ENCODE data around the gene LIN9. TPM values are rescaled to one million over a fixed set of nuclear protein-coding genes. Genes with fewer than 3 reads are reported as not detected.

Gene LIN9
- total RNA-seq, 6 donors from 2014 or later = 1.00 to 6.2 (median 3.7) TPM

DNA sequence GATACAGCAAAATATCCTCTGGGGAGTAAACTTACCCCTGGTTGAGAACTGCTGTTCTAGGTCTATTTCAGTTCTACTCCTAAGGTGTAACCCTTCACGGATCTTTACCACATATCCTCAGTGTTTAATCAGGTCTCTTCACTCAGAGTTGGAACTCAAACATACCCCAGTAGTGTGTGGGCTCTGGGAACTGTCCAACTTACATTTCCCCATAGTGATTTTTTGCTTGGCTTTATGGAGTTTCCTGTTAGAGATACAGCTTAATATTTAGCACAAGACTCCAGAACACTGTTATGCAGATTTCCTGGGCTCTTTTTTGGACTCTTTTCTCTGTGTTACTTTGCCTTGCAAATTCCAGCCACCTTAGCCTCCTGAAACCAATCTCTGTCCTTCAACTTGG lies 26.7 kb upstream of the LIN9 start:
- WGBS, 2 donors = 57 to 59% methylated on average over 1 of the region's 1 CpG
- no peak for DNase-seq
- no peak for ATAC-seq (ENCODE audit: low FRiP score in 2 of 2)
- no peak overlapping the region for H3K27ac ChIP-seq
- H3K27me3 ChIP-seq = no peaks in the 10 kb centered on the region
- H3K36me3 ChIP-seq = no peaks in the 10 kb centered on the region
- TF ChIP-seq POLR2AphosphoS5 (IDR thresholded peaks at IDR 0.05) = no peak
- no peak overlapping the region for H3K4me3 ChIP-seq
- H3K9me3 ChIP-seq = no peaks in the 10 kb centered on the region
- H3K4me1 ChIP-seq = peaks cover 0 to 8% (median 4%) of the 10 kb centered on the region in 4 donors

DNA sequence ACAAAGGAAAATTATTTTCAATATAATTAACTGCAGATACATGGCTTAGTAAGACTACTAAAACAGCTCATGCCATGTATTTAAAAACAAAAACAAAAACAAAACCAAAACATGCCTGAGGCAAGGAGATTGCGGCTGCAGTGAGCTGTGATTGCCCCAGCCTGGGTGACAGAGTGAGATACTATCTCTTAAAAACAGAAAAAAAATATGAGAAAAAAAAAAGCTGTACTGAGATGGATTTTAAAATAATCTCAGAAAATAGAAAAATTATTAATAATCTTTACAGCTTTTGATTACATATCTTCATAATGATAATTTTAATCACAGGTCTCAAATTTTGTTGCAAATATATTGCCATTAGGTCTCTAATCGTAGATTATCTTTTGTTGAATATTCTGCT lies 24.0 kb upstream of the LIN9 start:
- no peaks in the 10 kb centered on the region for H3K27me3 ChIP-seq
- no peaks in the 10 kb centered on the region for H3K36me3 ChIP-seq
- H3K4me3 ChIP-seq = no peak overlapping the region
- no peaks in the 10 kb centered on the region for H3K9me3 ChIP-seq
- ATAC-seq (ENCODE audit: low FRiP score in 2 of 2) (no peak), DNase-seq (no peak)
- H3K4me1 ChIP-seq = peaks cover 0 to 8% (median 4%) of the 10 kb centered on the region in 4 donors
- TF ChIP-seq EP300 (IDR thresholded peaks at IDR 0.05) = no peak
- TF ChIP-seq, protein P1, sequence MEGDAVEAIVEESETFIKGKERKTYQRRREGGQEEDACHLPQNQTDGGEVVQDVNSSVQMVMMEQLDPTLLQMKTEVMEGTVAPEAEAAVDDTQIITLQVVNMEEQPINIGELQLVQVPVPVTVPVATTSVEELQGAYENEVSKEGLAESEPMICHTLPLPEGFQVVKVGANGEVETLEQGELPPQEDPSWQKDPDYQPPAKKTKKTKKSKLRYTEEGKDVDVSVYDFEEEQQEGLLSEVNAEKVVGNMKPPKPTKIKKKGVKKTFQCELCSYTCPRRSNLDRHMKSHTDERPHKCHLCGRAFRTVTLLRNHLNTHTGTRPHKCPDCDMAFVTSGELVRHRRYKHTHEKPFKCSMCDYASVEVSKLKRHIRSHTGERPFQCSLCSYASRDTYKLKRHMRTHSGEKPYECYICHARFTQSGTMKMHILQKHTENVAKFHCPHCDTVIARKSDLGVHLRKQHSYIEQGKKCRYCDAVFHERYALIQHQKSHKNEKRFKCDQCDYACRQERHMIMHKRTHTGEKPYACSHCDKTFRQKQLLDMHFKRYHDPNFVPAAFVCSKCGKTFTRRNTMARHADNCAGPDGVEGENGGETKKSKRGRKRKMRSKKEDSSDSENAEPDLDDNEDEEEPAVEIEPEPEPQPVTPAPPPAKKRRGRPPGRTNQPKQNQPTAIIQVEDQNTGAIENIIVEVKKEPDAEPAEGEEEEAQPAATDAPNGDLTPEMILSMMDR (IDR thresholded peaks at IDR 0.05) = no peak
- TF ChIP-seq POLR2A (IDR thresholded peaks at IDR 0.05) = no peak
- no peak for TF ChIP-seq POLR2AphosphoS5 (IDR thresholded peaks at IDR 0.05)
- H3K27ac ChIP-seq = no peak overlapping the region
- whole genome bisulfite sequencing, 2 donors = 29 to 46% methylated on average over 2 of the region's 2 CpGs

DNA sequence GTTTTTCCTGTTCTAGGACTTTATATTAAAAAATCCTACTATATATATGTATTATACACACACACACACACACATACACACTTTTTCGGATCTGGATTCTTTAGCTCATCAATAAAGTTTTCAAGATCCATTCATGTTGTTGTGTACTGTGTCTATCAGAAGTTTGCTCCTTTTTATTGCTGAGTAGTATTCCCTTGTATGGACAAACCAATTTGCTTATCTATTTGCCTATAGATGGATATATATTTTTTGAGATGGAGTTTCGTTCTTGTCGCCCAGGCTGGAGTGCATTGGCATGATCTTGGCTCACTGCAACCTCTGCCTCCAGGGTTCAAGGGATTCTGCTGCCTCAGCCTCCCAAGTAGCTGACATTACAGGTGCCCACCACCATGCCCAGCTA lies 20.3 kb upstream of the LIN9 start:
- Histone ChIP-seq H3K36me3 (no peaks in the 10 kb centered on the region), H3K9me3 (no peaks in the 10 kb centered on the region)
- 95 to 98% methylated on average over 3 of the region's 3 CpGs for WGBS, 2 donors

DNA sequence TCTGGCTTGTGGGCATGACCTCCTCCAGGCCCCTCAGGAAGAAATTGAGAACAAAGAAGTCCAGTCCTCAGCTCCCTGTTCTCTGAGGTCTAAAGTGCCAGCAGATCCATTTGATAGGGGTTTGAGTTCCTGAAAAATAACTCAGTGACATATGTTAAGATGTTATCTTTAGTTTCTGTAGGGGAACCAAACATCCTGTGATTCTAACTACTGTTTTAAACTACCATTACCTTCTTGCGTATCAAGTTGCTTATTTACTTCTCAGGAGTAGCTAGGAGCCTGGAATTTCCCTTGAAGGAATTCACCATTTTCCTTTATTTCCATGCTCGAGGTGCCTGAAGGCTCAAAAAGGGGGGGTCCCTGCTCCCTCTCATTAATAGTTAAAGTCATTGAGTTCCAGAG lies 18.8 kb upstream of the LIN9 start:
- Histone ChIP-seq H3K9me3 (no peaks in the 10 kb centered on the region), H3K4me1 (no peaks in the 10 kb centered on the region), H3K27ac (no peak overlapping the region), H3K36me3 (no peaks in the 10 kb centered on the region), H3K27me3 (no peaks in the 10 kb centered on the region), H3K4me3 (no peak overlapping the region)
- no peak for TF ChIP-seq EP300 (IDR thresholded peaks at IDR 0.05)
- no peak for TF ChIP-seq POLR2A (IDR thresholded peaks at IDR 0.05)
- TF ChIP-seq, protein P1 (IDR thresholded peaks at IDR 0.05) = no peak
- TF ChIP-seq POLR2AphosphoS5 (IDR thresholded peaks at IDR 0.05) = no peak
- ATAC-seq (ENCODE audit: low FRiP score in 2 of 2) (no peak), DNase-seq (no peak)
- 51 to 53% methylated on average over 2 of the region's 2 CpGs for WGBS, 2 donors

More for the DNA sequence above, 20.3 kb upstream of the LIN9 start:
- no peak overlapping the region for H3K4me3 ChIP-seq
- no peak for ATAC-seq (ENCODE audit: low FRiP score in 2 of 2)
- no peaks in the 10 kb centered on the region for H3K27me3 ChIP-seq
- DNase-seq = no peak
- TF ChIP-seq POLR2AphosphoS5 (IDR thresholded peaks at IDR 0.05) (no peak), EP300 (IDR thresholded peaks at IDR 0.05) (no peak), POLR2A (IDR thresholded peaks at IDR 0.05) (no peak)
- TF ChIP-seq, protein P1 (IDR thresholded peaks at IDR 0.05) = no peak
- peaks cover 0 to 8% (median 4%) of the 10 kb centered on the region in 4 donors for H3K4me1 ChIP-seq
- no peak overlapping the region for H3K27ac ChIP-seq

DNA sequence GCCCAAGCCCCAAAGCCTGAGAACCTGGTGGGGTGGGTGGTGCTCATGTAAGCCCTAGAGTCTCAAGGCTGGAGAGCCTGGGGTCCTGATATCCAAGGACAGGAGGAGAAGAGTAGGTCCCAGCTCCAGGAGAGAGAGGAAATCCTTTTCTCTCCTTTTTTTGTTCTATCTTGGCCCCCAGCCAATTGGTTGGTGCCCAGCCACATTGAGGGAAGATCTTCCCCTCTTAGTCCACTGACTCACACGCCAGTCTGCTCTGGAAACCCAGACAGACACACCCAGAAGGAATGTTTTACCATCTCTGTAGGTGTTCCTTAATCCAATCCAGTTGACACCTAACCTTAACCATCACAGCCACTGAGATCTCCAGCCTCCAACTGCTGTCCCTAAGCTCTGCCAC lies 16.2 kb upstream of the LIN9 start:
- no peak for TF ChIP-seq POLR2A (IDR thresholded peaks at IDR 0.05)
- TF ChIP-seq EP300 (IDR thresholded peaks at IDR 0.05) = no peak
- TF ChIP-seq POLR2AphosphoS5 (IDR thresholded peaks at IDR 0.05) = no peak
- TF ChIP-seq, protein P1 (IDR thresholded peaks at IDR 0.05) = no peak
- Histone ChIP-seq H3K36me3 (no peaks in the 10 kb centered on the region), H3K9me3 (no peaks in the 10 kb centered on the region), H3K4me3 (no peak overlapping the region), H3K27me3 (no peaks in the 10 kb centered on the region), H3K4me1 (no peaks in the 10 kb centered on the region), H3K27ac (no peak overlapping the region)
- ATAC-seq (ENCODE audit: low FRiP score in 2 of 2) (no peak), DNase-seq (no peak)
- 50 to 63% methylated on average over 1 of the region's 1 CpG for WGBS, 2 donors

Measured in upper lobe of left lung (tissue), 6 donors.